ENCODE results near the gene DOCK2.
"Not testable (repeated sequence)": the region's sequence is repeated elsewhere in the genome, so short reads cannot be mapped to it uniquely, and the experiment has no call there.

DOCK2 gene

DNA sequence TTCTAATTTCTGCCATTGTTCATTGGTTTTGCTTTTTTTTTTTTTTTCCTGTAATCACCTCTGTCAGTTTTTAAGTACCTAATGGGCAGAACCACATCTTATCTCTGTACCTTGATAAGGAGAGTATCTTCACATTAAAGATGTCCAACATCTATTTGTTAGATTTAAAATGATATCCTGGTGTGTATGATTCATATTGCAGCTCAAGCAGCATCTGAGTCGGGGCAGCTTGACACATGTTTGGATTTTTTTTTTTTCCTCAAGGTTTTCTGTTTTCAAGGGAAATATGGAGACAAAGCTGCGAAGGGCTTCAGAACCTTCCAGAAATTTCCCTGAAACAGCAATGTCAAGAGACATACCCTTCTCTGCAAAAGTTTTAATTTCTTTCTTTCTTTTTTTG is 164.7 kb downstream of the DOCK2 start:
- no peak for TF ChIP-seq ZNF274 (IDR thresholded peaks at IDR 0.05; ENCODE audit: low read depth, low read length)
- no peak overlapping the region for H3K4me3 ChIP-seq (ENCODE audit: low read length)

DNA sequence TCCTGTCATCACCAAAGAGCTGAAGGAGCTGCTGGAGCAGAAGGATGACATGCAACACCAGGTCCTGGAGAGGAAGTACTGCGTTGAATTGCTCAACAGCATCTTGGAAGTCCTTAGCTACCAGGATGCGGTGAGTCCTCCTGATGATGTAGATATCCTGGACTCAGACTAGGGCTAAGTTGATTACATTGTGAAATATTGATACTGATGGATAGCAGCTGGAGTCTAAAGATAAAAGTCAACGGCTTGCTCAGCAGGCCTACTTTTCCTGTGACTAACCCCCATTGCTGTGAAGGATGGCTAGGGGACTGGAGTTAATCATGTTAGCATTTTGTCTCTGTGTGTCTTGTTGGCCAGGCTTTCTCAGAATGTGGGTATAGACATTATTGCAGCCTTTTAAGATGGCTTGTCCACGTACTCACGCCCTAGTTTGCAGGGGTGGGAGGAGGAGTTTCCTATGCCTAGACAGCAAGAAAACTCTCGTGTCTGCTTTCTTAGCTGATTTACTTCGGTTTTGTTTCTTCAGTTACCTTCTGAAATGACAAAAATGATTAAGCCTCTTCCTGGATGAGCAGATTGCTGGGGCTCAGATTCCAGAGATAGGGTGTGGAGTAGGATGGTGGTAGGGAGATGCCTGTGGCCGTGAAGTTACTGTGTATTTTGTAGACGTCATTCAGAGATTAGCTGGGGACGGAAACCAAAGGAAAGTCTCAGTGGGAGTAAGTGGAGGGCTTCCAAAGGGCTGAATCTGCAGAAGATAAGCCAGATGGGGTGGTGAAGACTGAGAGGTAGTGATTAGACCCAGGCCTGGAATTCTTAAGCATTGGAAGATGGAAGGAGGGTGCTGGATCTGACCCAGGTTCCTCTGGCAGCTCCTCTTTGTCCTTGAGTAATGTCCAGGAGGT is 166.3 kb downstream of the DOCK2 start:
- TF ChIP-seq ZNF274 (IDR thresholded peaks at IDR 0.05; ENCODE audit: low read depth, low read length) = no peak
- no peak overlapping the region for H3K4me3 ChIP-seq (ENCODE audit: low read length)

GRCh38 chr5:169804861-169805260 is 167.8 kb downstream of the DOCK2 start:
- H3K4me3 ChIP-seq (ENCODE audit: low read length) = peak overlapping the region; percentile 0; the same call in 1 of the 2 replicates
- no peak for TF ChIP-seq ZNF274 (IDR thresholded peaks at IDR 0.05; ENCODE audit: low read depth, low read length)

DNA sequence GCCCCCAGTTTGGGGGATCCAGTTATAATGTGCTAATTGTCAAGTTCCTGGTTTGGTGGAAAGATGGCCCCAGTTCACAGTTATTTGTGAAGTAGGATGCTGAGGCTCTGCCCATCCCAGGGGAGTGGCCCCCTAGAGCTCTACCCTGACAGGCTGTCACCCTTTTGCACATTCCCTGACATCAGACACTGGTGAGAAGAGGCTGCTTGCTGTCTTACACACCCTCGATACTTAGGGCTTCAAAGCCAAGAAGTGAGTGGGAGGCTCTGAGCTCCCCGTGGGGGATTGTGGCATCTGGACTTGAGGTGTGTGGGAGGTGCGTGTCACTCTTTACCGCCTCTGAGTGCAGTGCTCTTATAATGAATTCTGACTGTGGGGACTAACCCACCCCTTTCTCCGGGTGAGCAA is 168.5 kb downstream of the DOCK2 start:
- TF ChIP-seq ZNF274 (IDR thresholded peaks at IDR 0.05; ENCODE audit: low read depth, low read length) = no peak
- H3K4me3 ChIP-seq (ENCODE audit: low read length) = peak overlapping the region; percentile 0; the same call in 1 of the 2 replicates

DNA sequence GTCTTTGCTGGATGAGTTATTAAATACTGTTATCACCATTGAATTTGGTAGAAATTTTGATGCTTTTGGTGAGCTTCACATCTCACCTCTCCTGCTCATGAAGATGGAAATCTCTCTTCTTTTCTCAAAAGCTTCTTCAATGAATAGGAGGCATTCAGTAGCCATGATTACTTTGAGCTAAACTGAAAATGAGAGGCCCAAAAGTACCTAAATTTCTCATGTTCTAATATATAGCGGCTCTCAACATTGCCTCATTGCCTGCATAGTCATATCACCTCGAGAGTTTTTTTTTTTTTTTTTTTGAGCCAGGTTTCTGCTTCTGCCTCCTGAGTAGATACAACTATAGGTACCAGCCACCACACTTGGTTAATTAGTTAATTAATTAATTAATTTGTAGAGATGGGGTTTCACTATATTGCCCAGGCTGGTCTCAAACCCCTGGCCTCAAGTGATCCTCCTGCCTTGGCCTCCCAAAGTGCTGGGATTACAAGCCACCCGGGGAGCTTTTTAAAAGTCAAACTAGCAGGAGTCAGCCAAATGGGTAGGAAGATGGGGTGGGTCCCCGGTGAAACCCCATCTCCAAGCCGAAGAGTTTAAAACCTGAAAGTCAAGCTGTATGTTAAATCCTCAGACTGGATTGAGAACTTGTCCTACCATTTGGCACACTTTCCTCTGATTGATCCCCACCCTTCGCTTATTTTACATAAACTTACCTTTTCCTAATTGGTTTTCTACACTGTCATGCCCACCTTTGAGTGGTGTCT is 169.0 kb downstream of the DOCK2 start:
- TF ChIP-seq ZNF274 (IDR thresholded peaks at IDR 0.05; ENCODE audit: low read depth, low read length) = no peak
- H3K4me3 ChIP-seq (ENCODE audit: low read length) = no peak overlapping the region; the same call in 1 of the 2 replicates

DNA sequence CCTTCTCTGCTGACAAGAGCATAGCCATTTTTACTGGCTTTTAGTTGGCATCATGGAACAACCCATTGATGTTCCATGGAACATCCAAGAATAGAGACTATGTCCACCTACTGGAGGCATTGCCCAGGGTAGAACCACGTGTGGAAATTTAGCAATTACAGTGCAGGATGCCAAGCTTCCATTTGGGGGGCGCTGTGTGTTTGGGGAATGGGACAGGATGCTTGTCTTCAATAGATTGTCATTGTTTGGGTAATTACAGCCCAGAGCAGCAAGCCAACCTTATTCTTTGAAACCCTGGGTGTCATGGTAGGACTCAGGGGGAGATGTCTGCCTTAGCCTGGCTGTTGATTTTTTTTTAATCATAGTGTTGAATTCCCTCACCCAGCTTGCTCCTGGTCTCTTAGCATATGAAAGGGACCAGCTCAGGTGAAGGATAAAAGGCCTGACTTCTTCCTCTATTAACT is 171.1 kb downstream of the DOCK2 start:
- no peak for TF ChIP-seq ZNF274 (IDR thresholded peaks at IDR 0.05; ENCODE audit: low read depth, low read length)
- H3K4me3 ChIP-seq (ENCODE audit: low read length) = no peak overlapping the region

- not testable (repeated sequence) for H3K4me3 ChIP-seq (ENCODE audit: low read length)
These were observed 171.8 kb downstream of the DOCK2 start for GRCh38 chr5:169808880-169809279.

GRCh38 chr5:169809281-169809680 is 172.2 kb downstream of the DOCK2 start:
- no peak for TF ChIP-seq ZNF274 (IDR thresholded peaks at IDR 0.05; ENCODE audit: low read depth, low read length)
- H3K4me3 ChIP-seq (ENCODE audit: low read length) = no peak overlapping the region

GRCh38 chr5:169810524-169810923 is 173.4 kb downstream of the DOCK2 start:
- no peak overlapping the region for H3K4me3 ChIP-seq (ENCODE audit: low read length)
- no peak for TF ChIP-seq ZNF274 (IDR thresholded peaks at IDR 0.05; ENCODE audit: low read depth, low read length)

DNA sequence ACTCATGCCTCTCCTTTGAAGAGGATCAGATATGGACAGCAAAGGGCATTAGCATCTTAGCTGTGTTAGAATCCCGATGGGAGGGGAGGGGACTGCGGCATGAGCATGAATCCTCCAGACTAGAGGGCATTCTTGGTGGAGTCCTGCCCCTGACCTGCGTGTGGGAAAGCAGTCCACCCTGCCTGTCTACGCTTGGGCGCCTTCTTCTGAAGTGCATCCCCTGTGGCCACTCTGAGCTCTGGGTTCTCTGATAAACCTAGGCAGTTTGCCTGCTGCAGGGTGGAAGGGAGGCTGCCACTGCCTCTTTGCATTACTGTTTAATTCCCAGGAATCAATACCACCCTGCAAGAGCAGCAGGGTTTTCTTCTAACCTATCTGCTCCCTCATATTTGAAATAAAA is 173.9 kb downstream of the DOCK2 start:
- no peak overlapping the region for H3K4me3 ChIP-seq (ENCODE audit: low read length)
- no peak for TF ChIP-seq ZNF274 (IDR thresholded peaks at IDR 0.05; ENCODE audit: low read depth, low read length)

GRCh38 chr5:169811680-169812079 is 174.6 kb downstream of the DOCK2 start:
- TF ChIP-seq ZNF274 (IDR thresholded peaks at IDR 0.05; ENCODE audit: low read depth, low read length) = no peak
- no peak overlapping the region for H3K4me3 ChIP-seq (ENCODE audit: low read length)

DNA sequence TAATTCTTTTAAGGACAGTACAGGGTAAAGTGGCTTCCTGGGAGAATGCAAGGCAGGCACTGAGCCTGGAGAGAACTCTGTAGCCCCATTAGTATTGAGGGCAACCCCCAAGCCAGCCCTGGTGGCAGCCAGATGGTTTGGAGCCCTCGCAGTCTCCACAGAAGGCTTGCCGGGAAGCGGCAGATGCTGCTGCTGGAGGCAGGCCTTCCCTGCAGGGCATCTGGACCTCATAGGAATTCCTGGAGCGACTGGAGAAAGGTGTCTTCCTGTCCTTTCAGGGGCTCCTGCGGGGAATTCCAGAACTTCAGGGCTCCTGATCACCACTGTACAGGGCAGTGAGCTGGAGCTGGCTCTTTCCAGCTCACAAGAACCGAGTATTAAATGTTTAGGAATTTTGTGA is 175.7 kb downstream of the DOCK2 start:
- TF ChIP-seq ZNF274 (IDR thresholded peaks at IDR 0.05; ENCODE audit: low read depth, low read length) = no peak
- no peak overlapping the region for H3K4me3 ChIP-seq (ENCODE audit: low read length)

DNA sequence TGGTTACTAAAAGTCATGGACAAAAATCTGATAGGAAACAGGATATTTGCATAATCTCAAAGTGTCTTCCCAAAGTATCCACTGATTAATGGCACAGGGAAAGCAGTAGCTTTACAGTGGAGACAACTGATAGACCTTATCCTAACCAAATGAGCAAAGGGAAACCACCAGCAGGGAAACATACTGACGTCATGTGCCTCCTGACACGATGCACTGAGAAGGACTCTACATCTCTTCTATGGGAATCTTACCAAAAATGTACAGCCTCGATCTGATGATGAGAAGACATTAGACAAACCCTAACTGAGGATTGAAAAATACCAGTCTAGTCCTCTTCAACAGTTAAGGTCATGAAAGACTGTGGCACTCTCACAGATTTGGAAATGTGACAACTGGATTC is 177.0 kb downstream of the DOCK2 start:
- TF ChIP-seq ZNF274 (IDR thresholded peaks at IDR 0.05; ENCODE audit: low read depth, low read length) = no peak
- H3K4me3 ChIP-seq (ENCODE audit: low read length) = no peak overlapping the region

GRCh38 chr5:169814522-169814921 is 177.4 kb downstream of the DOCK2 start:
- TF ChIP-seq ZNF274 (IDR thresholded peaks at IDR 0.05; ENCODE audit: low read depth, low read length) = no peak
- H3K4me3 ChIP-seq (ENCODE audit: low read length) = no peak overlapping the region

GRCh38 chr5:169817031-169817430 is 180.0 kb downstream of the DOCK2 start:
- TF ChIP-seq ZNF274 (IDR thresholded peaks at IDR 0.05; ENCODE audit: low read depth, low read length) = no peak
- no peak overlapping the region for H3K4me3 ChIP-seq (ENCODE audit: low read length)

Data from GM08714 (cell line).